Adrenal gland (tissue), 5 donors: Measurements from ENCODE around the gene SEC11A.
"Not testable (repeated sequence)": the region's sequence is repeated elsewhere in the genome, so short reads cannot be mapped to it uniquely, and the experiment has no call there.

Source experiments
- POLR2A ChIP-seq, 2 donors: fragments of 450-650 bp; IDR thresholded peaks; one replicate each; pipeline ENCODE4 v1.6.1; 2017; ENCODE audit warnings: antibody characterized with exemption in 2 of 2, mild to moderate bottlenecking in 2 of 2, moderate library complexity in 1 of 2
- TF ChIP-seq, protein P1 (sequence below), 6 experiments: fragments of 450-650 bp in 4 of 6; fragments of 200-600 bp in 2 of 6; sonication (generic) in 1 of 6; IDR thresholded peaks; 1 replicate in 5 of 6; 2 replicates in 1 of 6; pipeline versions ENCODE4 v1.5.1 to v1.8.0; 2016 to 2021; ENCODE audit warnings: antibody characterized with exemption in 6 of 6, mild to moderate bottlenecking in 2 of 6, moderate library complexity in 1 of 6
- donor health status: DM: no; HTN: no; CAD: no.

DNA sequence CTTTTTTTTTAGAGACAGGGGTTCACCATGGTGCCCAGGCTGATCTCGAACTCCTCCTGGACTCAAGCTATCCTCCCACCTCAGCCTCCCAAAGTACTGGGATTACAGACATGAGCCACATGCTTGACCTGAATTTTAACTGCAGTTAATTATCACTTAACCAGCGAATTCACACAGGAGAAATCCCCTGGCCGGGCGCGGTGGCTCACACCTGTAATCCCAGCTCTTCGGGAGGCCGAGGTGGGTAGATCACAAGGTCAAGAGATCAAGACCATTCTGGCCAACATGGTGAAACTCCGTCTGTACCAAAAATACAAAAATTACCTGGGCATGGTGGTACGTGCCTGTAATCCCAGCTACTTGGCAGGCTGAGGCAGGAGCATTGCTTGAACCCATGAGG lies 74.1 kb downstream of the SEC11A start:
- TF ChIP-seq, protein P1, sequence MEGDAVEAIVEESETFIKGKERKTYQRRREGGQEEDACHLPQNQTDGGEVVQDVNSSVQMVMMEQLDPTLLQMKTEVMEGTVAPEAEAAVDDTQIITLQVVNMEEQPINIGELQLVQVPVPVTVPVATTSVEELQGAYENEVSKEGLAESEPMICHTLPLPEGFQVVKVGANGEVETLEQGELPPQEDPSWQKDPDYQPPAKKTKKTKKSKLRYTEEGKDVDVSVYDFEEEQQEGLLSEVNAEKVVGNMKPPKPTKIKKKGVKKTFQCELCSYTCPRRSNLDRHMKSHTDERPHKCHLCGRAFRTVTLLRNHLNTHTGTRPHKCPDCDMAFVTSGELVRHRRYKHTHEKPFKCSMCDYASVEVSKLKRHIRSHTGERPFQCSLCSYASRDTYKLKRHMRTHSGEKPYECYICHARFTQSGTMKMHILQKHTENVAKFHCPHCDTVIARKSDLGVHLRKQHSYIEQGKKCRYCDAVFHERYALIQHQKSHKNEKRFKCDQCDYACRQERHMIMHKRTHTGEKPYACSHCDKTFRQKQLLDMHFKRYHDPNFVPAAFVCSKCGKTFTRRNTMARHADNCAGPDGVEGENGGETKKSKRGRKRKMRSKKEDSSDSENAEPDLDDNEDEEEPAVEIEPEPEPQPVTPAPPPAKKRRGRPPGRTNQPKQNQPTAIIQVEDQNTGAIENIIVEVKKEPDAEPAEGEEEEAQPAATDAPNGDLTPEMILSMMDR (IDR thresholded peaks at IDR 0.05), result not testable (repeated sequence)
- not testable (repeated sequence) for TF ChIP-seq POLR2A (IDR thresholded peaks at IDR 0.05)
